ENCODE data around the gene IGF2BP2. TPM values are rescaled to one million over a fixed set of nuclear protein-coding genes. Genes with fewer than 3 reads are reported as not detected.

IGF2BP2 gene
- total and polyA plus RNA-seq, 2 of the 13 experiments (the other 11 are each of a cell fraction or from before 2014, with no cell fraction given): 6.5 to 46.0 TPM

GRCh38 chr3:185678027-185678426, 146.8 kb downstream of the IGF2BP2 start:
- Histone ChIP-seq H4K20me1 (ENCODE audit: insufficient read depth, low read length) (peaks cover 9% of the 10 kb centered on the region; the same call in 1 of the 2 replicates), H3K27me3 (ENCODE audit: control insufficient read depth in 1 of 2, insufficient read depth in 2 of 2, low read length in 2 of 2) (no peaks in the 10 kb centered on the region), H3K4me2 (ENCODE audit: low read depth, low read length) (no peak overlapping the region), H3K9ac (ENCODE audit: insufficient read depth, low read depth, low read length) (no peak overlapping the region), H3K79me2 (ENCODE audit: insufficient read depth, low read length) (peaks cover 6% of the 10 kb centered on the region), H3K36me3 (replicated peaks in 1 of 2; ENCODE audit: control insufficient read depth in 1 of 2, insufficient read depth in 2 of 2, low read length in 2 of 2) (peaks cover 23 to 83% of the 10 kb centered on the region in 2 experiments), H3K4me1 (ENCODE audit: insufficient read depth, low read length) (no peaks in the 10 kb centered on the region), H3K9me3 (ENCODE audit: low read length) (no peaks in the 10 kb centered on the region), H3K27ac (ENCODE audit: extremely low read length, insufficient read depth, low read length) (no peak overlapping the region), H3K4me3 (replicated peaks in 1 of 3; ENCODE audit: insufficient read depth in 1 of 3, low read depth in 2 of 3, low read length in 3 of 3) (no peak overlapping the region), H2AFZ (ENCODE audit: low read length) (no peak overlapping the region)
- FAIRE-seq (no peak), DNase-seq (ENCODE audit: low spot score) (no peak), ATAC-seq (no peak)
- CTCF ChIA-PET (ENCODE audit: low intra/inter-chr PET ratio, low total read pairs): interaction anchor here (1.9 kb wide), 1 partner anchor 90 kb away, joined by 11 read pairs; no protein-coding TSS in a partner anchor
- WGBS (ENCODE audit: low lambda C conversion rate): 96% methylated on average over 1 of the region's 1 CpG
- no TSS peak for BruUV-seq (replicated peaks)
- intact Hi-C loops (cut with micrococcal nuclease; ENCODE audit: unreplicated experiment) (no loop called here), in situ Hi-C loops (cut with HindIII; ENCODE audit: extremely low pct_ligation_motif_present, low pct_unique_long_range_greater_than_20kb) (loop anchor here (5.0 kb wide), 1 partner anchor 89 kb away; no protein-coding TSS in a partner anchor)
- POLR2A ChIA-PET: interaction anchor here (1.0 kb wide), 1 partner anchor 119 kb away, joined by 3 read pairs; no protein-coding TSS in a partner anchor
- TF ChIP-seq ZNF510 (CRISPR knock-in tag; IDR thresholded peaks at IDR 0.05; ENCODE audit: low read depth) (no peak), ZNF580 (CRISPR knock-in tag; IDR thresholded peaks at IDR 0.05; ENCODE audit: borderline replicate concordance, low read depth) (no peak), KAT8 (CRISPR knock-in tag; IDR thresholded peaks at IDR 0.05) (no peak), NR2C2 (CRISPR knock-in tag; IDR thresholded peaks at IDR 0.05; ENCODE audit: borderline replicate concordance) (no peak), ZKSCAN5 (CRISPR knock-in tag; IDR thresholded peaks at IDR 0.05) (no peak), NR3C1 (CRISPR knock-in tag; IDR thresholded peaks at IDR 0.05) (no peak), ZNF773 (CRISPR knock-in tag; IDR thresholded peaks at IDR 0.05; ENCODE audit: borderline replicate concordance) (no peak), ZNF335 (CRISPR knock-in tag; IDR thresholded peaks at IDR 0.05) (no peak), RAD21 (CRISPR knock-in tag; IDR thresholded peaks at IDR 0.05) (no peak), EP300 (IDR thresholded peaks at IDR 0.05; ENCODE audit: low read depth in 2 of 2, low read length in 2 of 2) (no peak), EP300 (CRISPR knock-in tag; IDR thresholded peaks at IDR 0.05; ENCODE audit: borderline replicate concordance) (no peak)
- TF ChIP-seq, protein P1, sequence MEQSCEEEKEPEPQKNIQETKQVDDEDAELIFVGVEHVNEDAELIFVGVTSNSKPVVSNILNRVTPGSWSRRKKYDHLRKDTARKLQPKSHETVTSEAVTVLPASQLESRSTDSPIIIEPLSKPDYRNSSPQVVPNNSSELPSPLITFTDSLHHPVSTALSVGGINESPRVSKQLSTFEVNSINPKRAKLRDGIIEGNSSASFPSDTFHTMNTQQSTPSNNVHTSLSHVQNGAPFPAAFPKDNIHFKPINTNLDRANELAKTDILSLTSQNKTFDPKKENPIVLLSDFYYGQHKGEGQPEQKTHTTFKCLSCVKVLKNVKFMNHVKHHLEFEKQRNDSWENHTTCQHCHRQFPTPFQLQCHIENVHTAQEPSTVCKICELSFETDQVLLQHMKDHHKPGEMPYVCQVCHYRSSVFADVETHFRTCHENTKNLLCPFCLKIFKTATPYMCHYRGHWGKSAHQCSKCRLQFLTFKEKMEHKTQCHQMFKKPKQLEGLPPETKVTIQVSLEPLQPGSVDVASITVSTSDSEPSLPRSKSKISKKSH (CRISPR knock-in tag; IDR thresholded peaks at IDR 0.05; ENCODE audit: borderline replicate concordance): no peak
- TF ChIP-seq, protein P2, sequence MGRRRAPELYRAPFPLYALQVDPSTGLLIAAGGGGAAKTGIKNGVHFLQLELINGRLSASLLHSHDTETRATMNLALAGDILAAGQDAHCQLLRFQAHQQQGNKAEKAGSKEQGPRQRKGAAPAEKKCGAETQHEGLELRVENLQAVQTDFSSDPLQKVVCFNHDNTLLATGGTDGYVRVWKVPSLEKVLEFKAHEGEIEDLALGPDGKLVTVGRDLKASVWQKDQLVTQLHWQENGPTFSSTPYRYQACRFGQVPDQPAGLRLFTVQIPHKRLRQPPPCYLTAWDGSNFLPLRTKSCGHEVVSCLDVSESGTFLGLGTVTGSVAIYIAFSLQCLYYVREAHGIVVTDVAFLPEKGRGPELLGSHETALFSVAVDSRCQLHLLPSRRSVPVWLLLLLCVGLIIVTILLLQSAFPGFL (CRISPR knock-in tag; IDR thresholded peaks at IDR 0.05): no peak
